ENCODE measurements around the gene DOCK3.

DNA sequence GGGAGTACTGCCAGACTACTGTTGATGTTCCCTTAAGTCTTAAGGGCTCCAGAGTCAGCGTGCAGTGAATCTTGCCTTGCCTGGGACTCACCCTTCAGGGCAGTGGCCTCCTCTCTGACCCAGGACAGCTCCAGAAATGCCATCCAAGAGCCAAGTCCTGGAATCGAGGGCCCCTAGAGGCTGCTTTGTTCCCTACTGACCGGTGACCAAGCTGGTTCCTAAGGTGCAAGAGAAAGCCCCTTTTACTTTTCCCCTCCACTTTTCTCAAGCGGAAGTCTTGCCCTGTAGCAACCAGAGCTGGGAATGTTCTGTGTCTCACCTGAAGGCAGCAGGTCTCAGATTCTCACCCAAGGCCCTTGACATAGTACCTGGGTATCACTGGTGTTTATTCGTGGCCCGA lies 238.0 kb downstream of the DOCK3 start:
- TF ChIP-seq, protein P1, sequence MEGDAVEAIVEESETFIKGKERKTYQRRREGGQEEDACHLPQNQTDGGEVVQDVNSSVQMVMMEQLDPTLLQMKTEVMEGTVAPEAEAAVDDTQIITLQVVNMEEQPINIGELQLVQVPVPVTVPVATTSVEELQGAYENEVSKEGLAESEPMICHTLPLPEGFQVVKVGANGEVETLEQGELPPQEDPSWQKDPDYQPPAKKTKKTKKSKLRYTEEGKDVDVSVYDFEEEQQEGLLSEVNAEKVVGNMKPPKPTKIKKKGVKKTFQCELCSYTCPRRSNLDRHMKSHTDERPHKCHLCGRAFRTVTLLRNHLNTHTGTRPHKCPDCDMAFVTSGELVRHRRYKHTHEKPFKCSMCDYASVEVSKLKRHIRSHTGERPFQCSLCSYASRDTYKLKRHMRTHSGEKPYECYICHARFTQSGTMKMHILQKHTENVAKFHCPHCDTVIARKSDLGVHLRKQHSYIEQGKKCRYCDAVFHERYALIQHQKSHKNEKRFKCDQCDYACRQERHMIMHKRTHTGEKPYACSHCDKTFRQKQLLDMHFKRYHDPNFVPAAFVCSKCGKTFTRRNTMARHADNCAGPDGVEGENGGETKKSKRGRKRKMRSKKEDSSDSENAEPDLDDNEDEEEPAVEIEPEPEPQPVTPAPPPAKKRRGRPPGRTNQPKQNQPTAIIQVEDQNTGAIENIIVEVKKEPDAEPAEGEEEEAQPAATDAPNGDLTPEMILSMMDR (IDR thresholded peaks at IDR 0.05; ENCODE audit: low read depth, low read length, poor library complexity, severe bottlenecking) = no peak
- TF ChIP-seq EZH2phosphoT487 (IDR thresholded peaks at IDR 0.05; ENCODE audit: borderline replicate concordance, low read length) = no peak

Measured in DOHH2 (cell line).